ENCODE data around the gene GRHPR.

GRCh38 chr9:37419204-37419603 is 3.3 kb upstream of the GRHPR start:
- TF ChIP-seq CTCF (conservative IDR thresholded peaks at IDR 0.05; ENCODE audit: low read length) (no peak), EZH2phosphoT487 (IDR thresholded peaks at IDR 0.05; ENCODE audit: borderline replicate concordance, low read depth, low read length) (no peak)
